ENCODE data around the gene TTC9C. TPM values are rescaled to one million over a fixed set of nuclear protein-coding genes. Genes with fewer than 3 reads are reported as not detected.

Gene TTC9C
- total and polyA plus RNA-seq, 2 donors from 2014 or later = 24.8 to 39.2 TPM

DNA sequence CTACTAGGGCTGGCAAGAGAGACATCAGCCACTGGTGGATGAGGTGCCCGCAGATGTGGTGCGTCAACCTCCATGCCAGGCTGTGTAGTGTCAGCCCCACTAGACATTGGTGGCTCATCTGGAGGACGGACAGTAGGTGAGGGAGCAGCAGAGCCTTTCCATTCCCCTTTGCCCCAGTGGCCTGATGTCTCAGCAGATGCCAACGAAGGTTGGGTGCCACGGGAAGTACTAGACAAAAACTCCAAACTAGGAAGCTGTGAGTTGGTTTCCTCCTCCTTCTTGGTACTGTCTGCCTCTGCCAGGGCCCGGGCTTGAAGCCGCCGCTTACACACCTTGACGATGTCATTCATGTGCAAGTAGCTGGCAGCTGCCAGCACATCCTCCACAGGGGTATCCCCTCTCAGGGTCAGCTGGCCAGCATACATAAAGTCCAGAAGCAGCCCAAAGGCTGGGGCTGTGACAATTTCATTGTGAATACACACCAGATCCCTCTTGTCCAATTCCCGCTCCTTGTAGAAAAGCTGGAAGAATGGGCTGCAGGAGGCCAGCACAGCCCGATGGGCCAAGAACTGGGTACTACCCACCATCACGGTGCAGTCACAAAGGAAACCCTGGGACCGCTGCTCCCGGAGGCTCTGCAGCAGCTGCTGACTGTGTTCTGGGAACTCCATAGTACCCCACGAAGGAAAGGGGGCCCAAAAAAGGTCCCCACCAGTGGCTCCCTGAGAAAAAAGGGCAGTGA is 24.9 kb downstream of the TTC9C start:
- no peaks in the 10 kb centered on the region for H3K9me3 ChIP-seq (ENCODE audit: control insufficient read depth in 2 of 3, insufficient read depth in 1 of 3, low read length in 3 of 3)
- H3K27ac ChIP-seq (ENCODE audit: low read depth in 2 of 2, low read length in 2 of 2) = peak overlapping the region; percentile 3 to 99
- peak in 1 of 5 donors; percentile 72 for DNase-seq
- H3K36me3 ChIP-seq (ENCODE audit: control insufficient read depth in 2 of 3, insufficient read depth in 3 of 3, low read length in 3 of 3) = peaks cover 0 to 10% (median 4%) of the 10 kb centered on the region in 3 donors
- H3K27me3 ChIP-seq (ENCODE audit: control insufficient read depth, insufficient read depth, low read length) = no peaks in the 10 kb centered on the region
- peak overlapping the region; percentile 94 to 99 (median 99) for H3K4me3 ChIP-seq (ENCODE audit: low read length in 3 of 3)
- peak overlapping the region in 2 of 3 donors; percentile 4 to 98 for H3K9ac ChIP-seq (ENCODE audit: low read length in 3 of 3)
- no peak for FAIRE-seq
- TF ChIP-seq, protein P1, sequence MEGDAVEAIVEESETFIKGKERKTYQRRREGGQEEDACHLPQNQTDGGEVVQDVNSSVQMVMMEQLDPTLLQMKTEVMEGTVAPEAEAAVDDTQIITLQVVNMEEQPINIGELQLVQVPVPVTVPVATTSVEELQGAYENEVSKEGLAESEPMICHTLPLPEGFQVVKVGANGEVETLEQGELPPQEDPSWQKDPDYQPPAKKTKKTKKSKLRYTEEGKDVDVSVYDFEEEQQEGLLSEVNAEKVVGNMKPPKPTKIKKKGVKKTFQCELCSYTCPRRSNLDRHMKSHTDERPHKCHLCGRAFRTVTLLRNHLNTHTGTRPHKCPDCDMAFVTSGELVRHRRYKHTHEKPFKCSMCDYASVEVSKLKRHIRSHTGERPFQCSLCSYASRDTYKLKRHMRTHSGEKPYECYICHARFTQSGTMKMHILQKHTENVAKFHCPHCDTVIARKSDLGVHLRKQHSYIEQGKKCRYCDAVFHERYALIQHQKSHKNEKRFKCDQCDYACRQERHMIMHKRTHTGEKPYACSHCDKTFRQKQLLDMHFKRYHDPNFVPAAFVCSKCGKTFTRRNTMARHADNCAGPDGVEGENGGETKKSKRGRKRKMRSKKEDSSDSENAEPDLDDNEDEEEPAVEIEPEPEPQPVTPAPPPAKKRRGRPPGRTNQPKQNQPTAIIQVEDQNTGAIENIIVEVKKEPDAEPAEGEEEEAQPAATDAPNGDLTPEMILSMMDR (IDR thresholded peaks at IDR 0.05; ENCODE audit: borderline replicate concordance, extremely low read depth, insufficient read depth) = no peak
- intact Hi-C loops (cut with DNase I) = no loop called here
- peaks cover 0 to 13% (median 12%) of the 10 kb centered on the region in 3 donors for H3K4me1 ChIP-seq (ENCODE audit: control insufficient read depth in 2 of 3, insufficient read depth in 2 of 3, low read depth in 1 of 3, low read length in 3 of 3)

DNA sequence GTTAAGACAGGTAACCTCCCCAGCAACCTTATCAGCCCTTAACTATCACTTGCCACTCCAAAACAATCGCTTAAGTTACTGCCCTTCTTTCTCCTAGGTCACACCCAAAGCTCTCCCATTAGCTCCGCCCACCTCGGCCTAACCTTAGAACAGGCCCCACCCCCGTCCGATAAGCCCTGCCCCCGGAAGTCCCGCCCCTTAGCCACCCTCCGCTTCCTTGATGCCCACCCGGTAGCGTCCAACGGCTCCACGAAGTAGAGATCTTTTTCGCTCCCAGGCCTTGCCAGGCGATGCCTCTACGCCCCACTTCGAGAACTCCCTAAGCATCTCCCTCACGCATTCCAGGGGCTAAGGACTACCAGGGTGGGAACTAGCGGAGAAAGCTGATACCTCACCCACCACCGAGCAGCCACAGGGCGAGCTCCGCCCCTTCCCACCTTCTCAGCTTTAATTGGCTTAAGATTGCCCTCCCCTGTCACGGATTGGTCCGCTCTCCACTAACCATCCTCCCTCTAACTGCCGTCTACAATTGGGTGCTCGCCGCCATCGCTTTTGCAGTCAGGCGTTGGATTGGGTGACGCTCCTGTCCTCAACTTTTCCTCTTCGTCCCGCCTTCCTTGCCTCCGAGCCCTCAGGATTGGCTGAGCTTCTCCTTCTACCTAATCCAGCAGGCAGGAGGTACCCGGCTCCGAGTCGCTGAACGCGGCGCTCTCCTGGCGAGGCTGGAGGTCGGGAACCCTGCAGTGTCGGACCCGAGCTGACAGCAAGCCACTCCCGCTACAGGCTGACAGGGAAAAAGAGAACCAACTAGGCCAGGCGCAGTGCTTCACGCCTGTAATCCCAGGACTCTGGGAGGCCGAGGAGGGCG is 25.7 kb downstream of the TTC9C start, which contains the start of gene ZBTB3:
ZBTB3 (minus strand) TSS at position 425 of the 868 bp plus-strand sequence. CDS start 496 bp downstream, outside the sequence.
- DNase-seq = peak; percentile 98 to 100 (median 99)
- no peaks in the 10 kb centered on the region for H3K27me3 ChIP-seq (ENCODE audit: control insufficient read depth, insufficient read depth, low read length)
- H3K9ac ChIP-seq (ENCODE audit: low read length in 3 of 3) = peak within 1 kb of the TSS; percentile 75 to 98 (median 87)
- peak; percentile 95 for FAIRE-seq
- intact Hi-C loops (cut with DNase I) = no loop called here
- peak within 1 kb of the TSS; percentile 95 to 99 for H3K27ac ChIP-seq (ENCODE audit: low read depth in 2 of 2, low read length in 2 of 2)
- TF ChIP-seq, protein P1 (IDR thresholded peaks at IDR 0.05; ENCODE audit: borderline replicate concordance, extremely low read depth, insufficient read depth) = no peak
- H3K36me3 ChIP-seq (ENCODE audit: control insufficient read depth in 2 of 3, insufficient read depth in 3 of 3, low read length in 3 of 3) = peaks cover 0 to 10% (median 4%) of the 10 kb centered on the region in 3 donors
- H3K9me3 ChIP-seq (ENCODE audit: control insufficient read depth in 2 of 3, insufficient read depth in 1 of 3, low read length in 3 of 3) = no peaks in the 10 kb centered on the region
- H3K4me1 ChIP-seq (ENCODE audit: control insufficient read depth in 2 of 3, insufficient read depth in 2 of 3, low read depth in 1 of 3, low read length in 3 of 3) = peaks cover 0 to 13% (median 12%) of the 10 kb centered on the region in 3 donors
- H3K4me3 ChIP-seq (ENCODE audit: low read length in 3 of 3) = peak within 1 kb of the TSS; percentile 94 to 99 (median 99)

DNA sequence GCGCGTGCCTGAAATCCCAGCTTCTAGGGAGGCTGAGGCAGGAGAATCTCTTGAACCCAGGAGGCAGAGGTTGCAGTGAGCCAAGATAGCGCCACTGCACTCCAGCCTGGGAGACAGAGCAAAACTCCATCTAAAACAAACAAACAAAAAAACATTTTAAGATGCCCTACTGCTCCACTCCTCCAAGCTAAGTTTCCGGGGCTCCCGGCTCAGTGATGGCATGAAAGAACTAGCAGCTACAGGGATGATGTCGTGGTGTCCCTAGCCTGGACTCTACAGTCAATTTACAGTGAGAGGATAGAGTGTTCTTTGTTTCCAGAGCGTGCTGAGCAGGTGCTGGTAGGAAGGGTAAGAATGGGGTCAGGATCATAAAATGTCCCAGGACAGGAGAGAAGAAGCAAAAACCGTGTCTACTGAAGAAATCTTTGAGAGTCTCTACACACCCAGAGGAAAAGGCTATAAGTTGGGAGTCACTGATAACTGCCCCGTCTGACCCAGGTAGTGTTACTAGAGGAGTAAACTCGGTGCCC is 26.9 kb downstream of the TTC9C start:
- Histone ChIP-seq H3K4me3 (ENCODE audit: low read length in 3 of 3) (no peak overlapping the region), H3K36me3 (ENCODE audit: control insufficient read depth in 2 of 3, insufficient read depth in 3 of 3, low read length in 3 of 3) (peaks cover 0 to 10% (median 4%) of the 10 kb centered on the region in 3 donors), H3K4me1 (ENCODE audit: control insufficient read depth in 2 of 3, insufficient read depth in 2 of 3, low read depth in 1 of 3, low read length in 3 of 3) (peaks cover 0 to 13% (median 12%) of the 10 kb centered on the region in 3 donors), H3K9ac (ENCODE audit: low read length in 3 of 3) (no peak overlapping the region), H3K27ac (ENCODE audit: low read depth in 2 of 2, low read length in 2 of 2) (no peak overlapping the region), H3K9me3 (ENCODE audit: control insufficient read depth in 2 of 3, insufficient read depth in 1 of 3, low read length in 3 of 3) (no peaks in the 10 kb centered on the region), H3K27me3 (ENCODE audit: control insufficient read depth, insufficient read depth, low read length) (no peaks in the 10 kb centered on the region)
- TF ChIP-seq, protein P1 (IDR thresholded peaks at IDR 0.05; ENCODE audit: borderline replicate concordance, extremely low read depth, insufficient read depth) = no peak
- peak in 1 of 5 donors; percentile 24 for DNase-seq
- FAIRE-seq = no peak
- intact Hi-C loops (cut with DNase I) = no loop called here

Data from kidney (tissue), 14 donors.